ENCODE measurements around the gene PTPN1.

DNA sequence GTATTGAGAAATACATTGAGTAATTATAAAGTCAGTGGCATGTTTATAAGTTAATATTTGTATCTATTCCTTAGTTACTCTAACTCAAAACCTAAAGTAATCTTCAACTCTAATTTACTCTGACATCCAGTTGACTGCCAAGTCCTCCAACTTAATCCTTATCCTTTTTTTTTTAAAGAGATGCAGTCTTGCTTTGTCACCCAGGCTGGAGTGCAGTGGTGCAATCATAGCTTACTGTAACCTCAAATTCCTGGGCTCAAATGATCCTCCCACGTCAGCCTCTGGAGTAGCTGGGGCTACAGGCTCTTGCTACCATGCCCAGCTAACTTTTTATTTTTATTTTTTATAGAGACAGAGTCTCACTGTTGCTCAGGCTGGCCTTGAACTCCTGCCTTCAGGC is 24.4 kb downstream of the PTPN1 start:
- no peak for TF ChIP-seq CTCF (tag by site-specific recombination; IDR thresholded peaks at IDR 0.05)
- no peak for TF ChIP-seq MYNN (tag by site-specific recombination; IDR thresholded peaks at IDR 0.05; ENCODE audit: borderline replicate concordance)
- no peak for TF ChIP-seq SP2 (tag by site-specific recombination; IDR thresholded peaks at IDR 0.05)
- TF ChIP-seq FEZF1 (tag by site-specific recombination; IDR thresholded peaks at IDR 0.05): no peak
- no peak for TF ChIP-seq ZNF423 (tag by site-specific recombination; IDR thresholded peaks at IDR 0.05)
